ENCODE measurements around the gene VKORC1L1. TPM values are rescaled to one million over a fixed set of nuclear protein-coding genes. Genes with fewer than 3 reads are reported as not detected.
"Not testable (repeated sequence)": the region's sequence is repeated elsewhere in the genome, so short reads cannot be mapped to it uniquely, and the experiment has no call there.

VKORC1L1 gene
- total and polyA plus RNA-seq, 9 of the 15 experiments (the other 6 are each of a cell fraction or from before 2014, with no cell fraction given) = 6.8 to 36.5 (median 19.3) TPM

DNA sequence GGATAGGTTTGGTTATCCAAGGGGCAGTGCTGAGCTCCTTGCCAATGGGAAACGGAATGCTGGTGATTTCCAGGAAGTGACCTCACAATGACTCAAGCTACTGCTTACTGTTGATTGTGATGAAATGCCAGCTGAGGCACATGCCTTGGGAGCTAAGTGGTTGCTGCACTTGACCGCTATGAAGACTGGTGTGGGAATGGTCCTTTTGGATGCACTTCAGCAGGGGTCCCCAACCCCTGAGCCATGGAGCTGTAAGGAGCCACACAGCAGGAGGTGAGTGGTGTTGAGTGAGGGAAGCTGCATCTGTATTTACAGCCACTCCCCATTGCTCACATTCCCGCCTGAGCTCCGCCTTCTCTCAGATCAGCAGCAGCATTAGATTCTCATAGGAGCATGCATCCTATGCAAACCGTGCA is 35.3 kb upstream of the VKORC1L1 start (continued):
- TF ChIP-seq ATF3 (IDR thresholded peaks at IDR 0.05) (peak; percentile 58; the same call in 1 of the 2 replicates), GABPA (tag; conservative IDR thresholded peaks at IDR 0.05; ENCODE audit: low read depth) (peak; percentile 35; the same call in 1 of the 2 replicates), CREB1 (IDR thresholded peaks at IDR 0.05) (peak; percentile 34; the same call in 1 of the 2 replicates), CREB1 (CRISPR knock-in tag; IDR thresholded peaks at IDR 0.05) (peak; percentile 42), MAX (CRISPR knock-in tag; IDR thresholded peaks at IDR 0.05) (peak; percentile 15; the same call in 1 of the 2 replicates), CREM (IDR thresholded peaks at IDR 0.05; ENCODE audit: low read depth) (peak; percentile 74), FOSL1 (tag; conservative IDR thresholded peaks at IDR 0.05) (peak; percentile 63), CEBPG (tag; conservative IDR thresholded peaks at IDR 0.05 in 1 of 2, IDR thresholded peaks at IDR 0.05 in 1 of 2) (peak in 1 of 2 experiments; percentile 57; a peak in 2 of 4 replicates)
- TF ChIP-seq ATF3 (CRISPR knock-in tag; conservative IDR thresholded peaks at IDR 0.05); CEBPG (CRISPR knock-in tag; IDR thresholded peaks at IDR 0.05): not testable (repeated sequence)
- TF ChIP-seq, protein P1, sequence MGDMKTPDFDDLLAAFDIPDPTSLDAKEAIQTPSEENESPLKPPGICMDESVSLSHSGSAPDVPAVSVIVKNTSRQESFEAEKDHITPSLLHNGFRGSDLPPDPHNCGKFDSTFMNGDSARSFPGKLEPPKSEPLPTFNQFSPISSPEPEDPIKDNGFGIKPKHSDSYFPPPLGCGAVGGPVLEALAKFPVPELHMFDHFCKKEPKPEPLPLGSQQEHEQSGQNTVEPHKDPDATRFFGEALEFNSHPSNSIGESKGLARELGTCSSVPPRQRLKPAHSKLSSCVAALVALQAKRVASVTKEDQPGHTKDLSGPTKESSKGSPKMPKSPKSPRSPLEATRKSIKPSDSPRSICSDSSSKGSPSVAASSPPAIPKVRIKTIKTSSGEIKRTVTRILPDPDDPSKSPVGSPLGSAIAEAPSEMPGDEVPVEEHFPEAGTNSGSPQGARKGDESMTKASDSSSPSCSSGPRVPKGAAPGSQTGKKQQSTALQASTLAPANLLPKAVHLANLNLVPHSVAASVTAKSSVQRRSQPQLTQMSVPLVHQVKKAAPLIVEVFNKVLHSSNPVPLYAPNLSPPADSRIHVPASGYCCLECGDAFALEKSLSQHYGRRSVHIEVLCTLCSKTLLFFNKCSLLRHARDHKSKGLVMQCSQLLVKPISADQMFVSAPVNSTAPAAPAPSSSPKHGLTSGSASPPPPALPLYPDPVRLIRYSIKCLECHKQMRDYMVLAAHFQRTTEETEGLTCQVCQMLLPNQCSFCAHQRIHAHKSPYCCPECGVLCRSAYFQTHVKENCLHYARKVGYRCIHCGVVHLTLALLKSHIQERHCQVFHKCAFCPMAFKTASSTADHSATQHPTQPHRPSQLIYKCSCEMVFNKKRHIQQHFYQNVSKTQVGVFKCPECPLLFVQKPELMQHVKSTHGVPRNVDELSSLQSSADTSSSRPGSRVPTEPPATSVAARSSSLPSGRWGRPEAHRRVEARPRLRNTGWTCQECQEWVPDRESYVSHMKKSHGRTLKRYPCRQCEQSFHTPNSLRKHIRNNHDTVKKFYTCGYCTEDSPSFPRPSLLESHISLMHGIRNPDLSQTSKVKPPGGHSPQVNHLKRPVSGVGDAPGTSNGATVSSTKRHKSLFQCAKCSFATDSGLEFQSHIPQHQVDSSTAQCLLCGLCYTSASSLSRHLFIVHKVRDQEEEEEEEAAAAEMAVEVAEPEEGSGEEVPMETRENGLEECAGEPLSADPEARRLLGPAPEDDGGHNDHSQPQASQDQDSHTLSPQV (IDR thresholded peaks at IDR 0.05) = peak; percentile 56; the same call in 1 of the 2 replicates
